GM19240 (cell line): ENCODE results near the gene TMEM179.
"Not testable (repeated sequence)": the region's sequence is repeated elsewhere in the genome, so short reads cannot be mapped to it uniquely, and the experiment has no call there.

ENCODE experiments used
- DNase-seq: peaks from one replicate; pipeline ENCODE4 v3.0.0; 2011; ENCODE audit warnings: low spot score; ENCODE audit not compliant: insufficient read length

The TMEM179 gene

DNA sequence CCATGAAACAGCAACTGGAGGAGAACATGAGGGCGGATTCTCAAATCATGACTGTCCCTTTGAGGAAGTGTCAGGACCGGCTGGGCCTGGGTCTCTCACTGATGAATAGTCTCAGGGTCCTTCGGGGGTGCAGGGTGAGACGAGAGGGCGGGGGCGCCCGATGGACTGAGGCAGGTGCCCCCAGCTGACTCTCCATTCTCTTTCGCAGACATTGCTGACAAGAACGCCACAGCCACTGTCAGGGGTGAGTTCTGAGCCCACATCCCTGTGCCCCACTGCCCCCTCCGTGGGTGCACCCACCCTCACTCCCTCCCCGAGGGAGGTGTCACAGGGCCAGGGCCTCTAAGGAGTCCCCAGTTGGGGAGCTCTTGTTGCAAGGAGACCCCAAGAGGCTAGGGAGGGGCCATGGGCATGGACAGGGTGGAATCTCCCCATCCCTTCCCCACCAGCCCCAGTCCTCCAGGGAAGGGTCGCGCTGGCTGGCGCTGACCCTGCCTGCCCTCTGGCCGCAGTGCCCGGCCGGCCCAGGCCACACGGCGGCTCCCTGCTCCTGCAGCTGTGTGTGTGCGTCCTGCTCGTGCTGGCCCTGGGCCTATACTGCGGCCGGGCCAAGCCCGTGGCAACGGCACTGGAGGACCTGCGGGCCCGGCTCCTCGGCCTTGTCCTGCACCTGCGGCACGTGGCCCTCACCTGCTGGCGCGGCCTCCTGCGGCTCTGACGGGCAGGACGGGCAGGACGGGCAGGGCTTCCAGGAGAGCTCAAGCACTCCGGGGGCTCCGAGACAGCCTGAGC is 16.3 kb downstream of the TMEM179 start:
- DNase-seq, result no peak

DNA sequence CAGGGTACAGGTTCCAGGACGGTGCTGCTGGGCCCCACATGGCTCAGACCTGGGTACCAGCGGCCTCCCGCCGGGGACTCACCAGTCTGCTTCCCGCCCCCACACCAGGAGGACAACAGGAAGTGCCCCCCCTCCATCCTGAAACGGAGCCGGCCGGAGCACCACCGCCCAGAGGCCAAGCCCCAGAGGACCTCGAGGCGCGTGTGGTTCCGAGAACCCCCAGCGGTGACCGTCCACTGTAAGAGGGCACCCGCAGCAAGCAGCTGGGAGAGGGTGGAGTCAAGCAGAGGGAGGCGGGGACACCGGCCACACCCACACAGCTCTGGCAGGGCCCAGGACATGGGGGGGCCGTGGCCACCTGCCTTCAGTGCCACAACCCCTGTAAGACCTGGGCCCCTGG is 16.9 kb downstream of the TMEM179 start:
- DNase-seq, result no peak

- DNase-seq, result no peak
Observed at GRCh38 chr14:104586832-104587620, 17.5 kb downstream of the TMEM179 start.

GRCh38 chr14:104585966-104586697 is 18.4 kb downstream of the TMEM179 start:
- DNase-seq, result no peak

DNA sequence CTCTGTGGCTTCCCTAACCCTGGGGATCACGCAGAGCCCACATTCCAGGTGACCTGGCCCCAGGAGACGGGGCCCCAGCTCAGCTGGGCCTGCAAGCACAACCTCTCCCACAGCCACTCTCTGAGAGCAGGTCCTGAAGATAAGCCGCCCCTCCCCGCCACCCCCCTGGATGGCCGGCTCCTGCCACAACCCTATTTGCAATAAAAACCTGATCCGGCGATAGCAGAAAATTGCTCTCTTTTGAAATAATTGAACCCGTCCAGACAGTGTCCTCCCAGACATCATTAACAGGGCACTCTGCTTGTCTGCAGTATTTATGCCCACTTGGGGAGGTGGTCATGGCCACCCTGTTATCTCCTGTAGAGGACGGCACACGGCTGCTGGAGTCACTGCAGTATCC is 20.0 kb downstream of the TMEM179 start:
- DNase-seq, result no peak

GRCh38 chr14:104583424-104584306 is 20.9 kb downstream of the TMEM179 start:
- no peak for DNase-seq

- no peak for DNase-seq
Observed at GRCh38 chr14:104582662-104583061, 21.9 kb downstream of the TMEM179 start.

- DNase-seq, result no peak
Observed at GRCh38 chr14:104582005-104582404, 22.6 kb downstream of the TMEM179 start.

- DNase-seq, result no peak
Observed at GRCh38 chr14:104581521-104581920, 23.1 kb downstream of the TMEM179 start.

GRCh38 chr14:104580961-104581360 is 23.6 kb downstream of the TMEM179 start:
- no peak for DNase-seq

- not testable (repeated sequence) for DNase-seq
Observed at GRCh38 chr14:104579939-104580338, 24.6 kb downstream of the TMEM179 start.

DNA sequence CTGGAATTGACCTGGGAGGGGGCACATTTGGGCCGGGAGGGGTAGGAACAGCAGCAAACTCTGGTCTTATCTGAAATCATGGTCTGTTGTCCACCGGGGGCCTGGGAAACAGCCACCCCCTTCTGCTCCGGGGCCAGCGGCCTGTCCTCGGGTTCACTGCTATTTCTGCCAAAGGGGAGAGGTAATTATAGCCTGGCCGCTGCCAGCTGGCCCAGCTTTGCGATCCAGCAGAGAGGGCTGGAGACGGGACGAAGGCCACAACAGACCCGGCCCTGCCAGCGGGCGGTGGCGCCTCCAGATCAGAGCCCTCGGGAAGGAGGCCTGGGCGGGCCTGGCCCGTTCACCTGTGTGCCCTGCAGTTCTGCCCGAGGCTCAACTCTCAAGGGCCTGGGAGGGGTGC is 25.1 kb downstream of the TMEM179 start, which contains the start of gene C14orf180:
C14orf180 (plus strand) TSS at position 258 of the 400 bp plus-strand sequence. CDS start 6,667 bp downstream, outside the sequence.
- DNase-seq, result no peak

GRCh38 chr14:104578321-104578720 is 26.3 kb downstream of the TMEM179 start:
- no peak for DNase-seq

- no peak for DNase-seq
Observed at GRCh38 chr14:104577847-104578301, 26.7 kb downstream of the TMEM179 start.

GRCh38 chr14:104577426-104577825 is 27.1 kb downstream of the TMEM179 start:
- no peak for DNase-seq

DNA sequence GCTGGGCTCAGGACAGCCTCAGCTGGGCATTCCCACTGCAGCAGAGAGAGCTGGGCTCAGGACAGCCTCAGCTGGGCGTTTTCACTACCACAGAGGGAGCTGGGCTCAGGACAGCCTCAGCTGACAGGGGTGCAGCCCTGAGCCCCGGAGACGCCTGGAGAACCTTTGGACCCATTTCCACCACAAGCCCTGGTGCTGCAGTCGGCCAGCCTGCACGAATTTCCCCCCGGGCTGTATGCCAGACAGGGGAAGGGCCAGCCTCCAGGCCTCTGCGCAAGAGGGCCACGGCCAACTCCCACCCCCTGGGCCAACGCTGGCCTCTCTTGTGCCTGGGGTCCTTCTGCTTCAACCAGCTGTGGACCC is 27.6 kb downstream of the TMEM179 start:
- no peak for DNase-seq

GRCh38 chr14:104576232-104576969 is 28.2 kb downstream of the TMEM179 start:
- DNase-seq, result no peak

GRCh38 chr14:104574978-104575583 is 29.5 kb downstream of the TMEM179 start:
- DNase-seq, result no peak

GRCh38 chr14:104574536-104574935 is 30.0 kb downstream of the TMEM179 start:
- DNase-seq, result no peak

DNA sequence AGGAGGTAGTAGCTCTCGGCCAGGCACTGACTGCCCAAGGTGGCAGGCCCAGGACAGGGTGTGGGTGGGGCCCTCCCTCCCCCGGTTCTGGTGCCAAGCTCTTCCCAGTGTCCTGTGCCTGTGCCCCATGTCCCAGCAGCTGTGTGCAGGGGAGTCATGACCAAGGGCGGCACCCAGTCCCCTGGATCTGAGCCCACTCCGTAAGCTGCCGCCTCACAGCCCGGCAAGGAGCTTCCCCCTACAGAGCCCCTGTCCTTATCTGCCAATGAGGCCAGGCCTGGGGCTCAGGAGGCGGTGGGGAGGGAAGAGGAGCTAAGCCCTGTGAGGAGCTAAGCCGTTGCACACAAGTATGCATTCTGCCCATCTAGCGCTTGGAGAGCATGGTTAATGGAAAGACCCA is 30.6 kb downstream of the TMEM179 start:
- DNase-seq, result no peak
